K562 (cell line): ENCODE data around the gene MATN1. TPM values are rescaled to one million over a fixed set of nuclear protein-coding genes. Genes with fewer than 3 reads are reported as not detected.
A peak's percentile ranks its signal among the peaks of the same experiment; 100 is the strongest.

Source experiments
- ATAC-seq: fragments of 200-7000 bp; cut with Tn5 transposase; 3 replicates; pipeline ENCODE4 v1.9.1; 2020; ENCODE audit warnings: moderate library complexity
- BruUV-seq: library from RNA; stranded (reverse); fragments of 400-500 nt; replicated peaks from 2 replicates; lab custom pipeline; 2021; lab: Mats Ljungman, UMichigan
- CTCF ChIA-PET: fragments of 300-600 bp; formaldehyde crosslinking; extraction: SDS; loops from one replicate; lab custom pipeline; 2021; ENCODE audit warnings: low intra/inter-chr PET ratio; lab: Yijun Ruan, JAX
- POLR2A ChIA-PET: fragments of 300-600, 350-650 bp; sonication (Branson Sonifier 250); formaldehyde crosslinking; extraction: SDS; loops from one replicate; lab custom pipeline; 2021; ENCODE audit warnings: antibody characterized with exemption, inconsistent platforms; lab: Yijun Ruan, JAX
- DNase-seq, 4 experiments: peaks; one replicate each; pipeline versions ENCODE4 v3.0.0 to v3.0.0-alpha.2; 2011 to 2018; ENCODE audit warnings: low spot score in 3 of 4, mixed read lengths in 3 of 4; ENCODE audit errors: extremely low read depth in 1 of 4
- FAIRE-seq: peaks from 2 replicates; lab custom pipeline; 2011; peaks lifted over from hg19 to GRCh38; lab: Jason Lieb, UNC
- H2AFZ ChIP-seq: 2 replicates; pipeline ENCODE4 v1.6.0; 2011; ENCODE audit warnings: low read depth, low read length, control low read depth, inconsistent platforms
- H3K27ac ChIP-seq: fragments of 200-600 bp; 3 replicates; pipeline ENCODE4 v1.8.0; 2011; ENCODE audit warnings: low read depth, mild to moderate bottlenecking, control low read depth, inconsistent platforms, low read length, moderate library complexity, mixed read lengths; ENCODE audit errors: extremely low read depth
- H3K27me3 ChIP-seq, 2 experiments: fragments of 300-600 bp in 1 of 2; 2 replicates in 1 of 2; 3 replicates in 1 of 2; pipeline versions ENCODE4 v1.6.0 to v1.8.0; 2011; ENCODE audit warnings: inconsistent platforms in 2 of 2, low read length in 2 of 2, mild to moderate bottlenecking in 1 of 2, mixed read lengths in 1 of 2, moderate library complexity in 1 of 2; ENCODE audit not compliant: control insufficient read depth in 2 of 2, insufficient read depth in 2 of 2
- H3K36me3 ChIP-seq: fragments of 300-600 bp; 3 replicates; pipeline ENCODE4 v1.8.0; 2011; ENCODE audit warnings: mild to moderate bottlenecking, low read length, inconsistent platforms; ENCODE audit not compliant: control insufficient read depth, insufficient read depth
- H3K4me1 ChIP-seq, 2 experiments: fragments of 200-600 bp in 1 of 2; replicated peaks in 1 of 2; 2 replicates in 1 of 2; 3 replicates in 1 of 2; pipeline versions ENCODE4 v1.5.1 to v1.8.0; 2011; ENCODE audit warnings: inconsistent platforms in 2 of 2, low read length in 2 of 2, mild to moderate bottlenecking in 1 of 2, mixed read lengths in 1 of 2, moderate library complexity in 1 of 2; ENCODE audit not compliant: control insufficient read depth in 2 of 2, insufficient read depth in 2 of 2
- H3K4me2 ChIP-seq: 2 replicates; pipeline ENCODE4 v1.6.1; 2011; ENCODE audit warnings: low read length, control low read depth, inconsistent platforms, mixed read lengths; ENCODE audit not compliant: insufficient read depth
- H3K4me3 ChIP-seq: fragments of 200-600 bp; sonication (generic), shearing (Covaris generic); 2 replicates; pipeline ENCODE4 v1.5.1; 2016; ENCODE audit warnings: control low read depth, inconsistent platforms
- H3K79me2 ChIP-seq: fragments of 200-600 bp; 3 replicates; pipeline ENCODE4 v1.8.0; 2011; ENCODE audit warnings: low read length, inconsistent platforms; ENCODE audit not compliant: control insufficient read depth, insufficient read depth
- H3K9ac ChIP-seq, 2 experiments: 2 replicates each; pipeline versions ENCODE4 v1.6.0 to v1.6.1; 2011; ENCODE audit warnings: low read depth in 2 of 2, low read length in 2 of 2, control low read depth in 1 of 2, inconsistent platforms in 1 of 2, mild to moderate bottlenecking in 1 of 2, mixed read lengths in 1 of 2; ENCODE audit not compliant: insufficient read depth in 1 of 2
- H3K9me1 ChIP-seq: one replicate; pipeline ENCODE4 v1.6.0; 2011; ENCODE audit warnings: inconsistent platforms, mild to moderate bottlenecking, low read length, moderate library complexity; ENCODE audit not compliant: control insufficient read depth, insufficient read depth
- H3K9me3 ChIP-seq: replicated peaks from 2 replicates; pipeline ENCODE4 v1.5.1; 2011; ENCODE audit warnings: low read depth, low read length, inconsistent platforms; ENCODE audit not compliant: control insufficient read depth, insufficient read depth
- H4K20me1 ChIP-seq: replicated peaks from 2 replicates; pipeline ENCODE4 v1.6.1; 2011; ENCODE audit warnings: low read length, inconsistent platforms, mixed read lengths; ENCODE audit not compliant: control insufficient read depth, insufficient read depth
- CCAR2 ChIP-seq: fragments of 200-400 bp; formaldehyde crosslinking; IDR thresholded peaks from 2 replicates; pipeline ENCODE4 v1.6.1; 2017; ENCODE audit warnings: mild to moderate bottlenecking, low read depth, low read length
- EGR1 ChIP-seq: fragments of 450-650 bp; conservative IDR thresholded peaks from 2 replicates; pipeline ENCODE4 v1.6.1; 2017; ENCODE audit warnings: mild to moderate bottlenecking
- NCOA6 ChIP-seq: fragments of 450-650 bp; IDR thresholded peaks from 2 replicates; pipeline ENCODE4 v1.6.1; 2017; ENCODE audit warnings: mild to moderate bottlenecking
- TFAP4 ChIP-seq: sonication (generic); formaldehyde crosslinking; IDR thresholded peaks from 2 replicates; pipeline ENCODE4 v1.8.0; 2022; ENCODE audit warnings: missing genetic modification reagents, mild to moderate bottlenecking, moderate library complexity, borderline replicate concordance
- WGBS: fragments of 100-300 bp; shearing (Covaris generic); methylation state at CpG from one replicate; pipeline ENCODE4 v1.1.6; 2016; ENCODE audit warnings: low coverage, mixed read lengths; ENCODE audit not compliant: insufficient coverage; ENCODE audit errors: missing lambda C conversion rate; 5-methylcytosine and 5-hydroxymethylcytosine counted together
- in situ Hi-C: fragments of 300-500 bp; cut with MboI; formaldehyde crosslinking; loops from 4 replicates; pipeline ENCODE4 v1.15.0; 2018; ENCODE audit warnings: inconsistent platforms, mixed read lengths
- intact Hi-C: fragments of 100-400 bp; cut with micrococcal nuclease; formaldehyde crosslinking; loops from 2 replicates; pipeline ENCODE4 v1.14.2; 2022
- polyA plus RNA-seq, 8 experiments: library from polyadenylated mRNA; depleted of rRNA in 4 of 8; stranded (reverse) in 5 of 8; unstranded in 3 of 8; fragments of >200 nt; fragmentation: Nextera tagmentation in 2 of 8; fragmentation: Illumina TruSeq in 1 of 8; extraction: Ambion mirVana in 2 of 8; extraction: Trizol in 1 of 8; gene quantifications; 2 replicates each; pipeline versions ENCODE4 v1.2.1 to v1.2.3, GENCODE V29; 2011 to 2014; ENCODE audit warnings: inconsistent platforms in 1 of 8, missing spikeins in 1 of 8
- total RNA-seq, 7 experiments: library from RNA; depleted of rRNA in 6 of 7; stranded (reverse); fragments of >200 nt in 6 of 7; fragmentation: Illumina TruSeq in 2 of 7; extraction: Trizol in 2 of 7; gene quantifications; 2 replicates each; pipeline versions ENCODE4 v1.2.1 to v1.2.3, GENCODE V29; 2011 to 2021; ENCODE audit warnings: low replicate concordance in 1 of 7

Gene MATN1
- total and polyA plus RNA-seq, 9 of the 15 experiments (the other 6 are each of a cell fraction or from before 2014, with no cell fraction given) = 0.10 to 2.3 (median 1.2) TPM

DNA sequence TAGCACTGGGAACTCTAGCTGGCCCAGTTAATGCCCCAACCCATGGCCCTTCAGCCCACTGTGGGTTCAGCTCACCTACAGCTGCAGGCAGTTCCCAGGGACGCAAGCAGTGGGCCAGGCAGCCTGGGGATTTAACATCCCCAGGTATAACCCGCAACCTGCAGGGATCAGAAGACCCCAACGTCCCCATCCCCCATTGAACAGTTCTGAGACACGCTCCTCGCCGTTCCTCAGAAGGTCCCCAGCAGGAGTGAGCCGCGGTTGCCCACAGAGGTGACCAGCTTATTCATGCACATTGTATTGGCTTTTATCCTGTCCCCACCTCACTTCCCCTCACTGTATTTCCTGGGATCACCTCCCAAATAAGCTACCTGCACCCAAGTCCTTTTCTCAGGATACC, 5.0 kb upstream of the MATN1 start:
- BruUV-seq = no TSS peak
- intact Hi-C loops (no loop called here), in situ Hi-C loops (no loop called here)
- H3K27me3 ChIP-seq = no peaks in the 10 kb centered on the region
- H3K27ac ChIP-seq = peak overlapping the region; percentile 72
- DNase-seq (no peak), ATAC-seq (peak; percentile 1; the same call in 1 of the 3 replicates), FAIRE-seq (no peak)
- H3K4me2 ChIP-seq = peak overlapping the region; percentile 44
- TF ChIP-seq EGR1 (no peak), NCOA6 (no peak), CCAR2 (no peak), TFAP4 (CRISPR knock-in tag) (0 out of 2 replicates have a peak, but pooled peaks have one; percentile 26)
- peaks cover 44% of the 10 kb centered on the region for H3K36me3 ChIP-seq
- no peaks in the 10 kb centered on the region for H4K20me1 ChIP-seq
- no peaks in the 10 kb centered on the region for H3K9me3 ChIP-seq
- WGBS = 52% methylated on average over 7 of the region's 8 CpGs
- H3K4me3 ChIP-seq = no peak overlapping the region
- peak overlapping the region; percentile 47 to 85 for H3K9ac ChIP-seq
- H2AFZ ChIP-seq = peak overlapping the region; percentile 35; the same call in 1 of the 2 replicates
- H3K9me1 ChIP-seq = no peaks in the 10 kb centered on the region
- ChIA-PET POLR2A (interaction anchor here (0.6 to 8.0 kb wide), 12 partner anchors 9 to 181 kb away, joined by 3 to 74 read pairs (median 6); partner anchors contain the start of genes LAPTM5 and SDC3), CTCF (interaction anchor here (1.4 kb wide), 1 partner anchor 50 kb away, joined by 3 read pairs; no protein-coding TSS in a partner anchor)
- peaks cover 2% of the 10 kb centered on the region; the same call in 1 of the 3 replicates for H3K79me2 ChIP-seq
- H3K4me1 ChIP-seq = peaks cover 63 to 71% of the 10 kb centered on the region in 2 experiments
